B cell (primary cell): Measurements from ENCODE around the gene MRPL18. TPM values are rescaled to one million over a fixed set of nuclear protein-coding genes. Genes with fewer than 3 reads are reported as not detected.

Experiments used
- ATAC-seq: fragments of 200-7000 bp; cut with Tn5 transposase; one replicate; pipeline ENCODE4 v1.10.0; 2021; ENCODE audit warnings: low read depth, mild to moderate bottlenecking, moderate number of reproducible peaks, moderate library complexity
- CTCF ChIA-PET: fragments of 350-600 bp; sonication (Branson Sonifier 250); formaldehyde crosslinking; loops from one replicate; lab custom pipeline; 2021; ENCODE audit warnings: antibody characterized with exemption, inconsistent platforms; lab: Charles Lee
- POLR2A ChIA-PET: fragments of 350-600 bp; sonication (Branson Sonifier 250); formaldehyde crosslinking; loops from one replicate; lab custom pipeline; 2021; ENCODE audit warnings: antibody characterized with exemption; lab: Charles Lee
- DNase-seq: peaks from one replicate; pipeline ENCODE4 v3.0.0; 2013
- H2AFZ ChIP-seq: 2 replicates; pipeline ENCODE4 v1.6.1; 2012; ENCODE audit warnings: mild to moderate bottlenecking, low read depth, low read length; ENCODE audit not compliant: insufficient read depth, poor library complexity, severe bottlenecking
- H3K27ac ChIP-seq, 2 donors: 1 replicate in 1 of 2; 2 replicates in 1 of 2; pipeline ENCODE4 v1.5.1; 2012 to 2013; ENCODE audit warnings: low read length in 2 of 2, mild to moderate bottlenecking in 2 of 2, moderate library complexity in 1 of 2
- H3K27me3 ChIP-seq, 4 experiments: fragments of 200-600 bp in 1 of 4; sonication (generic) in 1 of 4; replicated peaks in 1 of 4; 1 replicate in 2 of 4; 2 replicates in 2 of 4; pipeline versions ENCODE4 v1.6.1 to v1.7.0; 2013 to 2016; ENCODE audit warnings: low read length in 3 of 4, mild to moderate bottlenecking in 2 of 4, mixed read lengths in 1 of 4, moderate library complexity in 1 of 4; ENCODE audit not compliant: insufficient read depth in 4 of 4, control insufficient read depth in 3 of 4; ENCODE audit errors: control extremely low read depth in 1 of 4
- H3K36me3 ChIP-seq, 2 experiments: replicated peaks in 1 of 2; 1 replicate in 1 of 2; 2 replicates in 1 of 2; pipeline versions ENCODE4 v1.6.1 to v1.7.1; 2013; ENCODE audit warnings: low read length in 1 of 2; ENCODE audit not compliant: insufficient read depth in 2 of 2, control insufficient read depth in 1 of 2; ENCODE audit errors: control extremely low read depth in 1 of 2, extremely low read depth in 1 of 2
- H3K4me1 ChIP-seq, 2 donors: fragments of 200-600 bp in 1 of 2; sonication (generic) in 1 of 2; 1 replicate in 1 of 2; 2 replicates in 1 of 2; pipeline versions ENCODE4 v1.5.1 to v1.6.1; 2013 to 2017; ENCODE audit warnings: low read length in 2 of 2; ENCODE audit not compliant: control insufficient read depth in 2 of 2, insufficient read depth in 2 of 2
- H3K4me2 ChIP-seq: replicated peaks from 2 replicates; pipeline ENCODE3; 2012; ENCODE audit warnings: mild to moderate bottlenecking, low read depth, low read length; ENCODE audit not compliant: poor library complexity, severe bottlenecking
- H3K4me3 ChIP-seq, 5 experiments: fragments of 200-600 bp in 1 of 5; sonication (generic) in 1 of 5; 1 replicate in 3 of 5; 2 replicates in 2 of 5; pipeline versions ENCODE4 v1.5.1 to v1.7.0; 2011 to 2016; ENCODE audit warnings: low read length in 4 of 5, mild to moderate bottlenecking in 4 of 5, low read depth in 2 of 5, control low read depth in 1 of 5, moderate library complexity in 1 of 5; ENCODE audit not compliant: insufficient read depth in 1 of 5; ENCODE audit errors: control extremely low read depth in 1 of 5, extremely low read depth in 1 of 5
- H3K79me2 ChIP-seq: fragments of 200-600 bp; sonication (generic); one replicate; pipeline ENCODE4 v1.6.0; 2016; ENCODE audit warnings: low read length; ENCODE audit not compliant: control insufficient read depth, insufficient read depth
- H3K9ac ChIP-seq: fragments of 200-600 bp; sonication (generic); 2 replicates; pipeline ENCODE4 v1.6.1; 2017; ENCODE audit warnings: mild to moderate bottlenecking, low read length, moderate library complexity
- H3K9me3 ChIP-seq, 3 donors: one replicate each; pipeline versions ENCODE4 v1.6.1 to v1.7.1; 2013; ENCODE audit warnings: low read length in 2 of 3; ENCODE audit not compliant: control insufficient read depth in 2 of 3, insufficient read depth in 1 of 3; ENCODE audit errors: control extremely low read depth in 1 of 3
- H4K20me1 ChIP-seq: 2 replicates; pipeline ENCODE4 v1.6.0; 2012; ENCODE audit warnings: mild to moderate bottlenecking, low read length; ENCODE audit not compliant: insufficient read depth, control insufficient read depth, poor library complexity, severe bottlenecking
- H3K27ac Mint-ChIP-seq: one replicate; pipeline ENCODE4 v1.8.0; 2021; ENCODE audit warnings: mixed read lengths
- H3K27me3 Mint-ChIP-seq: one replicate; pipeline ENCODE4 v1.8.0; 2021; ENCODE audit warnings: mixed read lengths
- H3K4me1 Mint-ChIP-seq: one replicate; pipeline ENCODE4 v1.8.0; 2021; ENCODE audit warnings: mixed read lengths
- H3K4me3 Mint-ChIP-seq: one replicate; pipeline ENCODE4 v1.8.0; 2021; ENCODE audit warnings: mixed read lengths
- H3K9me3 Mint-ChIP-seq: one replicate; pipeline ENCODE4 v1.8.0; 2022; ENCODE audit warnings: mixed read lengths; ENCODE audit not compliant: insufficient read depth
- EZH2 ChIP-seq: IDR thresholded peaks from 2 replicates; pipeline ENCODE4 v1.6.1; 2012; ENCODE audit warnings: borderline replicate concordance, low read depth, mild to moderate bottlenecking, moderate library complexity, low read length; ENCODE audit not compliant: insufficient read depth, poor library complexity, severe bottlenecking
- WGBS: methylation state at CpG from one replicate; pipeline ENCODE4 v1.1.5; 2013; ENCODE audit warnings: missing lambda C conversion rate; ENCODE audit not compliant: insufficient coverage; 5-methylcytosine and 5-hydroxymethylcytosine counted together
- intact Hi-C: fragments of 100-400 bp; cut with micrococcal nuclease; formaldehyde crosslinking; loops from one replicate; pipeline ENCODE4 v1.10.0; 2022
- polyA minus RNA-seq: library from RNA; depleted of rRNA, polyadenylated mRNA; stranded (reverse); fragments of >200 nt; gene quantifications from 2 replicates; pipeline ENCODE4 v1.2.3, GENCODE V29; 2012
- polyA plus RNA-seq: library from polyadenylated mRNA; depleted of rRNA; stranded (reverse); fragments of >200 nt; gene quantifications from 2 replicates; pipeline ENCODE4 v1.2.3, GENCODE V29; 2012
- total RNA-seq, 2 donors: library from RNA; stranded (reverse); fragments of 120-200 nt in 1 of 2; gene quantifications; 1 replicate in 1 of 2; 2 replicates in 1 of 2; pipeline versions ENCODE4 v1.2.3 to v1.2.4, GENCODE V29; 2013 to 2022
- TF ChIP-seq, protein P1 (sequence below): fragments of 200-600 bp; IDR thresholded peaks from one replicate; pipeline ENCODE4 v1.8.0; 2022; ENCODE audit warnings: antibody characterized with exemption, mild to moderate bottlenecking

The MRPL18 gene
- total RNA-seq (27.5 and 32.1 TPM in 2 replicates), polyA plus RNA-seq (32.6 and 35.1 TPM in 2 replicates), polyA minus RNA-seq (30.7 and 36.0 TPM in 2 replicates)
- total RNA-seq (2013), result 47.5 TPM

DNA sequence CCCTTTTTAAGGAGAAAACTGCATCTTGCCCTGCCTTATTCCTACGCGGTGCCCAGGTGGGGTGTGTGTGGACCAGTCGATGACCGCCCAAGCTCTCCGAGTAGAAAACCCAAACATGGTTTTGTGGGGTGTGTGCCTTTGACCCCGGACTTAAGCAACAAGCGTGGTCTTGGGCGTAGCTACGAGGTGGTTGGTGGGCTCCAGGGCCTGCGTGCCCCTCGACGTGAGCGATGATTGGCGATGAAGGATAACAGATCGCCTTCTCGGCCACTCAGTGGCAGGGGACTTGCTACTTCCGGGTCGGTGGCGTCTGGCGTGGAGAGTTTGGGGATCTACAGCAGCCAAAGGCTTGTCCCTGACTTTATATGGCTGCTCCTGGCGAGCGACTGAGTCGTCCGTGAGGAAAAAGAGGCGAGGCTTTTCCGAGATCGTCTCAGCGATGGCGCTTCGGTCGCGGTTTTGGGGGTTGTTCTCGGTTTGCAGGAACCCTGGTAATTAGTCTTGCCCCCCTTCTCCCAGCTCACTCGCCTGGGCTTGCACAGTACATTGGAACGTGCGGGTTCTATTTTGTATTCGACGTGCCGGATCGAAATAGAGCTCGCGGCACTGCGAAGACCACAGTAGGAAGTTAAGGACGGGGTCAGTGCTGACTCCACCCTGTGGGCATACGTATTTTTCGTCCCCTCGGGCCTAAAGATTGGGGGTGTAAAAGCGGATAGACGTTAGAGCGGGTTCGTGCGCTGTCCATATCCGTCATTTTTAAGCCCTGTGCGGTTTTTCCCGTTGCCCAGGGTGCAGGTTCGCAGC lies at the start of gene MRPL18:
Gene MRPL18, plus strand, starts transcription at position 319 of the 807 bp plus-strand sequence. Its CDS starts 121 bp downstream, at position 440.
- H3K4me3 Mint-ChIP-seq, result peak within 1 kb of the TSS; percentile 100
- H3K4me3 ChIP-seq, result peak within 1 kb of the TSS; percentile 70 to 98 (median 93)
- peaks cover 7 to 55% of the 10 kb centered on the region in 2 experiments for H3K36me3 ChIP-seq
- peak within 1 kb of the TSS; percentile 70 to 96 for H3K27ac ChIP-seq
- peak within 1 kb of the TSS; percentile 81 for H3K4me2 ChIP-seq
- no peaks in the 10 kb centered on the region for H3K9me3 ChIP-seq
- DNase-seq (peak; percentile 94), ATAC-seq (peak; percentile 78)
- CTCF ChIA-PET, result interaction anchor here (0.5 to 3.0 kb wide), 10 partner anchors 20 to 132 kb away, joined by 3 to 13 read pairs (median 4); partner anchors contain the start of genes ACAT2, SOD2 and WTAP
- POLR2A ChIA-PET, result interaction anchor here (0.6 to 3.5 kb wide), 11 partner anchors 13 to 178 kb away, joined by 3 to 28 read pairs (median 4); partner anchors contain the start of genes ACAT2, SOD2 and WTAP
- H4K20me1 ChIP-seq, result peaks cover 54% of the 10 kb centered on the region
- intact Hi-C loops, result loop anchor here (2.0 kb wide), 1 partner anchor 182 kb away; no protein-coding TSS in a partner anchor
- H3K79me2 ChIP-seq, result peaks cover 75% of the 10 kb centered on the region
- H3K4me1 ChIP-seq, result peaks cover 30 to 32% of the 10 kb centered on the region in 2 donors
- peak within 1 kb of the TSS; percentile 95 for H3K27ac Mint-ChIP-seq
- H3K9ac ChIP-seq, result peak within 1 kb of the TSS; percentile 79
- peaks cover 51% of the 10 kb centered on the region for H3K4me1 Mint-ChIP-seq
- H3K27me3 Mint-ChIP-seq, result no peaks in the 10 kb centered on the region
- no peaks in the 10 kb centered on the region for H3K9me3 Mint-ChIP-seq
- WGBS, result under 1% methylated on average over 56 of the region's 56 CpGs
- no peaks in the 10 kb centered on the region for H3K27me3 ChIP-seq
- peak within 1 kb of the TSS; percentile 80 for H2AFZ ChIP-seq
- no peak for TF ChIP-seq EZH2
- TF ChIP-seq, protein P1, sequence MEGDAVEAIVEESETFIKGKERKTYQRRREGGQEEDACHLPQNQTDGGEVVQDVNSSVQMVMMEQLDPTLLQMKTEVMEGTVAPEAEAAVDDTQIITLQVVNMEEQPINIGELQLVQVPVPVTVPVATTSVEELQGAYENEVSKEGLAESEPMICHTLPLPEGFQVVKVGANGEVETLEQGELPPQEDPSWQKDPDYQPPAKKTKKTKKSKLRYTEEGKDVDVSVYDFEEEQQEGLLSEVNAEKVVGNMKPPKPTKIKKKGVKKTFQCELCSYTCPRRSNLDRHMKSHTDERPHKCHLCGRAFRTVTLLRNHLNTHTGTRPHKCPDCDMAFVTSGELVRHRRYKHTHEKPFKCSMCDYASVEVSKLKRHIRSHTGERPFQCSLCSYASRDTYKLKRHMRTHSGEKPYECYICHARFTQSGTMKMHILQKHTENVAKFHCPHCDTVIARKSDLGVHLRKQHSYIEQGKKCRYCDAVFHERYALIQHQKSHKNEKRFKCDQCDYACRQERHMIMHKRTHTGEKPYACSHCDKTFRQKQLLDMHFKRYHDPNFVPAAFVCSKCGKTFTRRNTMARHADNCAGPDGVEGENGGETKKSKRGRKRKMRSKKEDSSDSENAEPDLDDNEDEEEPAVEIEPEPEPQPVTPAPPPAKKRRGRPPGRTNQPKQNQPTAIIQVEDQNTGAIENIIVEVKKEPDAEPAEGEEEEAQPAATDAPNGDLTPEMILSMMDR, result no peak

DNA sequence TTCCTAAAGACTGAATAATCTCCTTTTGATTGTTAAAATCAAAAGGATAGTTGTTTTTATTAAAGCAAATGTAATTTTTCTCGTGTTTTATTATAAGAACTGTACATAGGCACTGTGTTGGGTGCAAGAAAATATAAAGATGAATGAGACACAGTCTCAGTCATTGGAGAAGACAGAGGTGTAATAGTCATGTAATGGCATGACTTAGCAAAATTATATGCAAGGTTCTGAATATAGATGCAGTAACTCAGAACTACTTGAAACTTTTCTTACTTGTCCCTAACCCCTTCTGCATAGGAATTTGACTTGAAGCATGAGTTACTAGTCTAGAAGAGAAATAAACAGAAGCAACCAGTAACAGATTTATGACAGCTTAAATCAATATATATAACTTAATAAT lies 48.1 kb upstream of the MRPL18 start:
- H4K20me1 ChIP-seq, result peaks cover 53% of the 10 kb centered on the region
- no peak for ATAC-seq
- Mint-ChIP-seq H3K27ac (no peak overlapping the region), H3K4me3 (no peak overlapping the region), H3K4me1 (peaks cover 9% of the 10 kb centered on the region), H3K9me3 (no peaks in the 10 kb centered on the region), H3K27me3 (no peaks in the 10 kb centered on the region)
- no peak for TF ChIP-seq EZH2
- TF ChIP-seq, protein P1, result no peak
- POLR2A ChIA-PET, result no interaction called here
- no peak overlapping the region for H3K4me2 ChIP-seq
- peaks cover 78% of the 10 kb centered on the region for H3K79me2 ChIP-seq
- H3K4me1 ChIP-seq, result peaks cover 0 to 4% of the 10 kb centered on the region in 2 donors
- no peak for DNase-seq
- no peaks in the 10 kb centered on the region for H3K9me3 ChIP-seq
- H2AFZ ChIP-seq, result no peak overlapping the region
- CTCF ChIA-PET, result interaction anchor here (1.3 kb wide), 1 partner anchor 21 kb away, joined by 5 read pairs; no protein-coding TSS in a partner anchor
- no CpG with 5 or more reads among the region's 1 CpG for WGBS
- H3K27ac ChIP-seq, result no peak overlapping the region
- no peak overlapping the region for H3K9ac ChIP-seq
- no peaks in the 10 kb centered on the region for H3K27me3 ChIP-seq
- H3K4me3 ChIP-seq, result no peak overlapping the region
- peaks cover 15 to 87% of the 10 kb centered on the region in 2 experiments for H3K36me3 ChIP-seq
- intact Hi-C loops, result no loop called here
